Karpas-422 (cell line): ENCODE results near the gene MVK. TPM values are rescaled to one million over a fixed set of nuclear protein-coding genes. Genes with fewer than 3 reads are reported as not detected.

Experiments used
- DNase-seq: peaks from one replicate; pipeline ENCODE4 v3.0.0-alpha.2; 2015
- H2AFZ ChIP-seq: fragments of 200-600 bp; sonication (generic); 2 replicates; pipeline ENCODE4 v1.6.1; 2014; ENCODE audit warnings: antibody characterized with exemption, low read length, mixed read lengths
- H3K27ac ChIP-seq: fragments of 200-600 bp; sonication (generic); 2 replicates; pipeline ENCODE4 v1.5.1; 2014; ENCODE audit warnings: mild to moderate bottlenecking, low read length, moderate library complexity
- H3K27me3 ChIP-seq: fragments of 200-600 bp; sonication (generic); 2 replicates; pipeline ENCODE4 v1.6.1; 2014; ENCODE audit warnings: low read length, mixed read lengths
- H3K36me3 ChIP-seq: fragments of 200-600 bp; sonication (generic); 2 replicates; pipeline ENCODE4 v1.6.1; 2014; ENCODE audit warnings: low read length, mixed read lengths; ENCODE audit not compliant: insufficient read depth
- H3K4me1 ChIP-seq: fragments of 200-600 bp; sonication (generic); 2 replicates; pipeline ENCODE4 v1.6.1; 2014; ENCODE audit warnings: mild to moderate bottlenecking, low read length, mixed read lengths
- H3K4me2 ChIP-seq: fragments of 200-600 bp; sonication (generic); 2 replicates; pipeline ENCODE4 v1.6.1; 2014; ENCODE audit warnings: low read length, low read depth, mild to moderate bottlenecking; ENCODE audit not compliant: poor library complexity, severe bottlenecking
- H3K4me3 ChIP-seq: fragments of 200-600 bp; sonication (generic); 2 replicates; pipeline ENCODE4 v1.5.1; 2014; ENCODE audit warnings: mild to moderate bottlenecking, antibody characterized with exemption, low read length, mixed read lengths
- H3K79me2 ChIP-seq: fragments of 200-600 bp; sonication (generic); 2 replicates; pipeline ENCODE4 v1.6.1; 2014; ENCODE audit warnings: mild to moderate bottlenecking, low read length, mixed read lengths
- H3K9ac ChIP-seq: fragments of 200-600 bp; sonication (generic); 2 replicates; pipeline ENCODE4 v1.6.0; 2014; ENCODE audit warnings: low read length
- H3K9me2 ChIP-seq: fragments of 200-600 bp; sonication (generic), shearing (Covaris generic); replicated peaks from 2 replicates; pipeline ENCODE4 v1.6.0; 2014; ENCODE audit warnings: mild to moderate bottlenecking, low read length, moderate library complexity; ENCODE audit not compliant: insufficient read depth
- H3K9me3 ChIP-seq: fragments of 300-700, 200-600 bp; sonication (generic); 2 replicates; pipeline ENCODE4 v1.6.1; 2014; ENCODE audit warnings: low read length, mixed read lengths
- H4K20me1 ChIP-seq: fragments of 200-600 bp; sonication (generic); 2 replicates; pipeline ENCODE4 v1.6.1; 2014; ENCODE audit warnings: mild to moderate bottlenecking, antibody characterized with exemption, low read length, low read depth; ENCODE audit not compliant: insufficient read depth
- total RNA-seq: library from RNA; depleted of rRNA; stranded (reverse); fragments of >200 nt; shearing (Covaris generic); gene quantifications from 2 replicates; pipeline ENCODE4 v1.2.3, GENCODE V29; 2014; ENCODE audit warnings: low replicate concordance

MVK gene
- total RNA-seq, 1 experiment from 2014 or later, result 14.7 TPM

- H3K4me3 ChIP-seq, result no peak overlapping the region
- H3K4me1 ChIP-seq, result no peaks in the 10 kb centered on the region
- H3K36me3 ChIP-seq, result no peaks in the 10 kb centered on the region
- H2AFZ ChIP-seq, result no peak overlapping the region
- no peak for DNase-seq
- no peaks in the 10 kb centered on the region for H3K27me3 ChIP-seq
- no peak overlapping the region for H3K9ac ChIP-seq
- H3K9me3 ChIP-seq, result no peaks in the 10 kb centered on the region
- no peak overlapping the region for H3K4me2 ChIP-seq
- no peak overlapping the region for H3K27ac ChIP-seq
- H4K20me1 ChIP-seq, result no peaks in the 10 kb centered on the region
- H3K9me2 ChIP-seq, result no peaks in the 10 kb centered on the region
- H3K79me2 ChIP-seq, result no peaks in the 10 kb centered on the region
Measured at GRCh38 chr12:109550281-109550680, 23.3 kb upstream of the MVK start.

- no peaks in the 10 kb centered on the region for H4K20me1 ChIP-seq
- H3K27me3 ChIP-seq, result no peaks in the 10 kb centered on the region
- H3K79me2 ChIP-seq, result no peaks in the 10 kb centered on the region
- H3K9ac ChIP-seq, result no peak overlapping the region
- no peak for DNase-seq
- no peak overlapping the region for H3K4me3 ChIP-seq
- H3K27ac ChIP-seq, result no peak overlapping the region
- no peaks in the 10 kb centered on the region for H3K9me3 ChIP-seq
- H3K4me2 ChIP-seq, result no peak overlapping the region
- H3K9me2 ChIP-seq, result no peaks in the 10 kb centered on the region
- no peaks in the 10 kb centered on the region for H3K36me3 ChIP-seq
- no peaks in the 10 kb centered on the region for H3K4me1 ChIP-seq
- H2AFZ ChIP-seq, result no peak overlapping the region
Measured at GRCh38 chr12:109551108-109551507, 22.5 kb upstream of the MVK start.

- H3K4me3 ChIP-seq, result no peak overlapping the region
- no peaks in the 10 kb centered on the region for H3K27me3 ChIP-seq
- H3K4me2 ChIP-seq, result no peak overlapping the region
- DNase-seq, result no peak
- no peaks in the 10 kb centered on the region for H3K36me3 ChIP-seq
- H3K4me1 ChIP-seq, result no peaks in the 10 kb centered on the region
- no peaks in the 10 kb centered on the region for H3K79me2 ChIP-seq
- no peak overlapping the region for H3K9ac ChIP-seq
- no peaks in the 10 kb centered on the region for H3K9me2 ChIP-seq
- no peak overlapping the region for H3K27ac ChIP-seq
- no peaks in the 10 kb centered on the region for H4K20me1 ChIP-seq
- H3K9me3 ChIP-seq, result no peaks in the 10 kb centered on the region
- no peak overlapping the region for H2AFZ ChIP-seq
Measured at GRCh38 chr12:109552971-109553370, 20.6 kb upstream of the MVK start.

- Histone ChIP-seq H3K9me2 (no peaks in the 10 kb centered on the region), H3K9me3 (no peaks in the 10 kb centered on the region)
Measured at GRCh38 chr12:109553483-109553882, 20.1 kb upstream of the MVK start.

GRCh38 chr12:109553906-109554500, 19.6 kb upstream of the MVK start:
- no peaks in the 10 kb centered on the region for H3K4me1 ChIP-seq
- H3K4me2 ChIP-seq, result no peak overlapping the region
- H3K9me3 ChIP-seq, result no peaks in the 10 kb centered on the region
- no peak overlapping the region for H3K9ac ChIP-seq
- H3K9me2 ChIP-seq, result no peaks in the 10 kb centered on the region
- H3K4me3 ChIP-seq, result no peak overlapping the region
- H3K36me3 ChIP-seq, result no peaks in the 10 kb centered on the region
- H3K27ac ChIP-seq, result no peak overlapping the region
- H2AFZ ChIP-seq, result no peak overlapping the region
- H3K27me3 ChIP-seq, result no peaks in the 10 kb centered on the region
- DNase-seq, result no peak
- no peaks in the 10 kb centered on the region for H3K79me2 ChIP-seq
- H4K20me1 ChIP-seq, result no peaks in the 10 kb centered on the region

More at GRCh38 chr12:109553483-109553882, 20.1 kb upstream of the MVK start:
- Histone ChIP-seq H3K36me3 (no peaks in the 10 kb centered on the region), H4K20me1 (no peaks in the 10 kb centered on the region), H3K79me2 (no peaks in the 10 kb centered on the region), H3K27me3 (no peaks in the 10 kb centered on the region), H3K27ac (no peak overlapping the region), H3K9ac (no peak overlapping the region), H3K4me3 (no peak overlapping the region), H3K4me2 (no peak overlapping the region), H3K4me1 (no peaks in the 10 kb centered on the region), H2AFZ (no peak overlapping the region)
- DNase-seq, result no peak

- H3K9me3 ChIP-seq, result no peaks in the 10 kb centered on the region
- H3K4me1 ChIP-seq, result no peaks in the 10 kb centered on the region
- no peaks in the 10 kb centered on the region for H3K79me2 ChIP-seq
- no peak overlapping the region for H3K27ac ChIP-seq
- no peak overlapping the region for H3K4me2 ChIP-seq
- no peak overlapping the region for H2AFZ ChIP-seq
- H3K9ac ChIP-seq, result no peak overlapping the region
- no peaks in the 10 kb centered on the region for H3K9me2 ChIP-seq
- H3K4me3 ChIP-seq, result no peak overlapping the region
- no peaks in the 10 kb centered on the region for H4K20me1 ChIP-seq
- DNase-seq, result no peak
- no peaks in the 10 kb centered on the region for H3K36me3 ChIP-seq
- H3K27me3 ChIP-seq, result no peaks in the 10 kb centered on the region
Measured at GRCh38 chr12:109554761-109555160, 18.8 kb upstream of the MVK start.

- Histone ChIP-seq H3K36me3 (no peaks in the 10 kb centered on the region), H3K27ac (no peak overlapping the region), H3K4me3 (no peak overlapping the region), H3K9ac (no peak overlapping the region), H3K4me2 (no peak overlapping the region), H2AFZ (no peak overlapping the region), H3K4me1 (no peaks in the 10 kb centered on the region), H3K79me2 (no peaks in the 10 kb centered on the region), H4K20me1 (no peaks in the 10 kb centered on the region), H3K9me2 (no peaks in the 10 kb centered on the region), H3K9me3 (no peaks in the 10 kb centered on the region), H3K27me3 (no peaks in the 10 kb centered on the region)
- no peak for DNase-seq
Measured at GRCh38 chr12:109555431-109556315, 17.9 kb upstream of the MVK start.

GRCh38 chr12:109557200-109557599, 16.4 kb upstream of the MVK start:
- no peak overlapping the region for H3K27ac ChIP-seq
- H4K20me1 ChIP-seq, result no peaks in the 10 kb centered on the region
- no peak overlapping the region for H3K9ac ChIP-seq
- H3K9me2 ChIP-seq, result no peaks in the 10 kb centered on the region
- no peak overlapping the region for H3K4me3 ChIP-seq
- no peak overlapping the region for H3K4me2 ChIP-seq
- no peaks in the 10 kb centered on the region for H3K27me3 ChIP-seq
- no peak for DNase-seq
- no peaks in the 10 kb centered on the region for H3K79me2 ChIP-seq
- H3K36me3 ChIP-seq, result peaks cover under 1% of the 10 kb centered on the region; the same call in 1 of the 2 replicates
- no peaks in the 10 kb centered on the region for H3K4me1 ChIP-seq
- no peaks in the 10 kb centered on the region for H3K9me3 ChIP-seq
- H2AFZ ChIP-seq, result no peak overlapping the region
